GM19438 (cell line): ENCODE measurements around the gene PCNX2.

Source experiments
- ATAC-seq: cut with Tn5 transposase; IDR thresholded peaks from one replicate; pipeline ENCODE4 v1.9.1; 2021; ENCODE audit warnings: low read depth; ENCODE audit not compliant: unreplicated experiment

PCNX2 gene

GRCh38 chr1:232949636-232950196 lies 345.8 kb downstream of the PCNX2 start:
- no peak for ATAC-seq

DNA sequence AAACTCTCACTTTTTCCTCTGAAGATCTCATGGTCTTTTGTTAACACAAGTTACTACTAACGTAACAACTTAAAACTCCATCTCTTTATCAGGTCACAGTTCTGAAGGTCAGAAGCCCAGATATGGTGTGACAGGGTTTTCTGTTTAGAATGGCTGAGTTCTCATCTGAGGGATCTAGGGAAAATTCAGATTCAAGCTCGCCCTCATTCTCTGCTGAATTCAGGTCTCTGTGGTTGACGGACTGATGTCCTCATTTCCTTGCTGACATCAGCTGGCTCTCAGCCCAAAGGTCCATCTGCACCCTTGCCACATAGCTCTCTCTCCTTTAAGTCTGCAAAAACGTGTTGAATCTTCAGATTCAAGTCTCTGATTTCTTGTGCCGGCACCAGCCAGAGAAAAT lies 351.2 kb downstream of the PCNX2 start:
- ATAC-seq: no peak

DNA sequence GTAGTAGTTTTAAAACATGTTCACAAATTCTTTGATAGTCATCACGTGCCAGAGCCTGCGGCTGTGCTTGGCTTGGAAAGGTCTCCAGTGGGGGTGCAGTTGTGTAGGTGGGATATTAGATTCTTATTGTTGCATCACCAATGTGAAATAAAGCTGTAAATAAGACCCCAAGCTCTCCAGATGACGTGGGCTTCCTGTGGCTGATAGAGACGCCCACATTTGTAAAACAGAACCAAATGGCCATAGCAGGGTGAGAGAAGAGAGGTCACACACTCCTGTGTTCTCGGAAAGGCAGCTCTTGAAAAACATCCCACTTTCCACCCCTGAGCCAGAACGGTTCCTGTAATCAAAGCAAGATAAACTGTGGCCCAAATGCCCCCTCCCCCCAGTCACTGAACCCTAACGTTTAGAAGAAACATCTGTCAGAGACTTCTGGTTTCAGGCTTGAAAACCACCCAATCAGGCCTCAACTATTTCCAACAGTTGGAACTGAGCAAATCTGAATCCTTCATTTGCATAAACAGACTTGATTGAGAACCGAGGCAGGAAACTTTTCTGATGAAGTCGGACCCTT lies 351.8 kb downstream of the PCNX2 start:
- ATAC-seq: no peak

- no peak for ATAC-seq
Measured at GRCh38 chr1:232942413-232943294, 352.9 kb downstream of the PCNX2 start.

- no peak for ATAC-seq
Measured at GRCh38 chr1:232940262-232940661, 355.3 kb downstream of the PCNX2 start.

- ATAC-seq: no peak
Measured at GRCh38 chr1:232939748-232940147, 355.8 kb downstream of the PCNX2 start.

GRCh38 chr1:232938926-232939325 lies 356.6 kb downstream of the PCNX2 start:
- ATAC-seq: no peak

DNA sequence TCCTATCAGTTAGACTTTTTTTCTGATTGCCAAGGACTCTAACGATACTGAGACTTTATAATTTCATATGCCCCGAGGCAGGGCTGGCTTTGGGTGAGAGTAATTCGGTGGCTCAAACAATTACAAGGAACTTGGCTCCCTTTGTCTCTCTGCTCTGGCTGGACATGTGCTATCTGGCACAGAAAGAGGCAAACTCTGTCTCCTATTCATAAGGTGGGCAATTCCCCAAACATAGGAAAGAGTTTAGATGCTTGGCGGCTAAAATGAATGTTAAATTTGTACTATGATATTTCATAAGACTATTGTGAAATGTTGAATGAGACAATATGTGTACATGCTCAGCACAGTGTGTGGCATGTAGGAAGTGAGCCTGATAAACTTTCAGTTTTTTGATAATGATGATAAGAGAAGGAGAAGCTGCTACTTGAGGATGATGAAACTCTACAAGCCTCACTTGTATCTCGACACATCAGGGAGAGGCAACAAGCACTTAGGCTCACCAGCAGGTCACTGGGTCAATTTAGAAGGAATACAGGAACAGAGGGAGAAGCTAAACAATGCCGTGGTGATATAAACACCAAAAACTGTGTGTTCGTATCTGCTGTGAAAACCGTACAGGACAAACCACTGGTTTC lies 357.7 kb downstream of the PCNX2 start:
- ATAC-seq: no peak

- ATAC-seq: no peak
Measured at GRCh38 chr1:232936941-232937340, 358.6 kb downstream of the PCNX2 start.
